ENCODE data around the gene RPS14.
A peak's percentile ranks its signal among the peaks of the same experiment; 100 is the strongest.
"Not testable (repeated sequence)": the region's sequence is repeated elsewhere in the genome, so short reads cannot be mapped to it uniquely, and the experiment has no call there.

RPS14 gene

DNA sequence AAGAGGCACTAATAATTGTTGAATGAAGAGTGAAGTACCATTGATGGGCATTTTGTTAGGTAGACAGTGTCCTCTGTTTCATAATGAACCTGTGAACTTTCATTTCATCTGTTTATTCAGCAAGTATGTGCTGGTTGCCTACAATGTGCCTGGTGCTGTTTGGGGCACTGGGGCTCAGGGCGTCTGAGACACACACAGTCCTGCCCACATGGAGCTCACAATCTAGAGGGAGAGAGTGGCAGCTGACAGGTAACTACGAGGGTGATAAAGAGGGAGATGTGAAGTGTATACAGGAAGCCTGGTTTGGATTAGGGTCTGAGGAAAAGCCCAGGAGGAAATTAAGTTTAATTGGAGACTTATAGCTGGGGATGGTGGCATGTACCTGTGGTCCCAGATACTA, 29.9 kb upstream of the RPS14 start:
- no peak for DNase-seq (ENCODE audit: low spot score)

GRCh38 chr5:150476568-150476967, 27.0 kb upstream of the RPS14 start:
- DNase-seq (ENCODE audit: low spot score) = not testable (repeated sequence)

GRCh38 chr5:150473673-150474358, 24.3 kb upstream of the RPS14 start:
- DNase-seq (ENCODE audit: low spot score) = no peak

DNA sequence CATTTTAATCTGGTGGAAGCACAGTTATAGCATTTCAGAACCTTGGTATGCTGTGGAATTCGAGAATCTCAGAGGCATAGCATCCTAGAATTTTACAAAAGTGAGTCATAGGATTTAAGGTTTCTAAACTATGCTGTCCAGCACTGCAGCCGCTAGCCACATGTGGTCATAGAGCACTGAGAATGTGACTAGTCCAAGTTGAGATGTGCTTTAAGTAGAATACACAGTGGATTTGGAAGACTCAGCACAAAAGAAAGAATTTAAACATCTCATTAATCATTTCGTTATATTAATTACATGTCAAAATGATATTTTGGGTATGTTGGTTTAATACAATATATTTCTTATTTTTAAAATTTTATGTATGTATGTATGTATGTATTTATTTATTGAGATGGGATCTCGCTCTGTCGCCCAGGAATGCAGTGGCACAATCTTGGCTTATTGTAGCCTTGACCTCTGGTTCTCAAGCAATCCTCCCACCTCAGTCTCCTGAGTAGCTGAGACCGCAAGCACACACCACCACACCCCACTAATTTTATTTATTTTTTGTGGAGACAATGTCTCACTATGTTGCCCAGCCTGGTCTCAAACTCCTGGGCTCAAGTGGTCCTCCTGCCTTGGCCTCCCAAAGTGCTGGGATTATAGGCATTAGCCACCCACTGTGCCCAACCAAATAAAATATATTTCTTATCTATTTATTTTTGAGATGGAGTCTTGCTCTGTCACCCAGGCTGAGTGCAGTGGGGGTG, 20.4 kb upstream of the RPS14 start:
- DNase-seq (ENCODE audit: low spot score) = no peak

- DNase-seq (ENCODE audit: low spot score) = no peak
Observed at GRCh38 chr5:150468206-150468605, 18.7 kb upstream of the RPS14 start.

- no peak for DNase-seq (ENCODE audit: low spot score)
Observed at GRCh38 chr5:150465927-150466326, 16.4 kb upstream of the RPS14 start.

GRCh38 chr5:150464554-150465012, 15.0 kb upstream of the RPS14 start:
- DNase-seq (ENCODE audit: low spot score) = no peak

- DNase-seq (ENCODE audit: low spot score) = no peak
Observed at GRCh38 chr5:150461231-150461630, 11.7 kb upstream of the RPS14 start.

- DNase-seq (ENCODE audit: low spot score) = no peak
Observed at GRCh38 chr5:150460781-150461180, 11.2 kb upstream of the RPS14 start.

DNA sequence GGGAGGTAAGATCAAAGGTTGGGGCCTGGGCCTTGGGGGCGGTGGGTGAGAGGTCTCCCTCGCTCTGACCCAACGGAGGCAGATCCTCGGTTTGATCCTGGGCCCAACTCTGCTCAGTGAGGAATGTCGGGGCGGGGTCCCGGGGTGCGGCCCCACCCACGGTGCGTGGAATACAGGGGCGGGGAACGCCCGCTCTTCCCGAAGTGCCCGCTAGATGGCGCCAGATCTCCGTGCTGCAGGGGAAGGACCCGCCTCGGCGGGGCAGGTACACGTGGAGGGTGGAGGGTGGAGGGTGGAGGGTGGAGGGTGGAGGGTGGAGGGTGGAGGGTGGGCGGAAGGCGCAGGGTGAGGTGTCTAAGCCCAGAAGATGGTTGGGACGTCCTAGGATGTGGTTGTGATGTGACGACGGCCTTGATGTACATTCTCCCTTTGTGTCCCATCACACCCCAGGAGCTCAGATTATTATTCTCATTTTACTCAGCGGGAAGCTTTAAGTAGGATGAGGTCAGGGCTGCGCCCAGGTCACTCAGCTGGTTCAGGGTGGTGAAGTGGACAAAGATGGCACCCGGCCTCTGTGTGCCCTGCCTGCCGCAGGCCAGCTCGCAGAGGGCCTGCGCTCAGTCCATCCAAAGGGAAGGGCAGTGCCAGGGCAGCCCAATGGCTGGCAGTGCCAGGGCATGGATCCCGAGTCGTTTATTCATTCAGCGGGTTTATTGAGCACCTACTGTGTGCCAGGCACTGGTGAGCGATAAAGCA, 9.4 kb upstream of the RPS14 start:
- peak; percentile 64 for DNase-seq (ENCODE audit: low spot score)

DNA sequence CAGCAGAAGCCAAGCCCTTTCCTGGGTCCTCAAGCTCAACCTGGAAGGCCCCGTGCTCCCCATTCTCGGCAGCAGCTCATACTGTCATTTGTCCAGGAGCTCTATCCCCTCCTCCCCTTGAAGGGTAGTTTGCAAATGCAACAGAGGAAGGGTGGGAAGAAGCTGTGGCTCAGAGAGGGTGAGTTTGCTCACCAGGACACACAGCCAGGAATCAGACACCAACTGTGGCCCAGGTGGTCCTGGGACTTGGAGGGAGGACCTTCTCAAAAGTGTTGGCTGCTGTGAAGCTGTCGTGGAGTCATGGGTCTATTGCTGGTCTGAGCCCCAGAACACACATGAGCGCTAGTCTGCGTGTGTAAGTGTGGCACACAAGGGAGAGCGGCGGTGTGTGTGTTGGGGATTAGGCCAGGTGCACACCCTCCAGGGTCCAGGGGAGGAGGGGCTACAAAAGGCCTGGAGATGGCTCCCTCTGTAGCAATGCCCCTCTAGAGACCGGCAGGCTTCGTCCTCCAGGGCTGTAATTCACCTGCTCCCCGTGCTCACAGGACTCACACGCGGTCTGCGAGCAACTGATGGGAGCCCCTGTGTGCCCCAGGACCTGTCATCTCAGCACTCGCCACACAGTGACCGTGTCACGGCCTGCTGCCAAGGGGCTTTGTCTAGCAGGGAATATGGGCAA, 8.2 kb upstream of the RPS14 start:
- no peak for DNase-seq (ENCODE audit: low spot score)

DNA sequence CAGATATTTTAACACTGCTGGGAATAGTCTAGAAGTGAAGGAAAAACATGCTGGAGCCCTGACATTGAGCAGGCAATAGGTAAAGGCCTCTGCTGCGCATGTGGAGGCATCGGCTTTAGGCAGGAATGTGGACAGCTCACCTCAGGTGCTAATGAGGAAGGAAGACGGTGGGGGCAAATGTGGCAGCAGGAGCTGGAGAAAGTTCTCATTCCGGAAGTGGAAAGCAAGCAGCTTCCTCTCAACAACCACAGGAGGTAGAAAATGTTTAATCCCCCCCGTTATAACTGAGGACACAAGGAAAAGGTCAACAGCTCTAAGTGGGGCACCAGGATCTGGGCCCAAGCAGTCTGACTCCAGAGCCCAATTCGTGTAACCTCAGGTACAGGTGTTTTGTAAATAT, 7.6 kb upstream of the RPS14 start:
- DNase-seq (ENCODE audit: low spot score) = no peak

DNA sequence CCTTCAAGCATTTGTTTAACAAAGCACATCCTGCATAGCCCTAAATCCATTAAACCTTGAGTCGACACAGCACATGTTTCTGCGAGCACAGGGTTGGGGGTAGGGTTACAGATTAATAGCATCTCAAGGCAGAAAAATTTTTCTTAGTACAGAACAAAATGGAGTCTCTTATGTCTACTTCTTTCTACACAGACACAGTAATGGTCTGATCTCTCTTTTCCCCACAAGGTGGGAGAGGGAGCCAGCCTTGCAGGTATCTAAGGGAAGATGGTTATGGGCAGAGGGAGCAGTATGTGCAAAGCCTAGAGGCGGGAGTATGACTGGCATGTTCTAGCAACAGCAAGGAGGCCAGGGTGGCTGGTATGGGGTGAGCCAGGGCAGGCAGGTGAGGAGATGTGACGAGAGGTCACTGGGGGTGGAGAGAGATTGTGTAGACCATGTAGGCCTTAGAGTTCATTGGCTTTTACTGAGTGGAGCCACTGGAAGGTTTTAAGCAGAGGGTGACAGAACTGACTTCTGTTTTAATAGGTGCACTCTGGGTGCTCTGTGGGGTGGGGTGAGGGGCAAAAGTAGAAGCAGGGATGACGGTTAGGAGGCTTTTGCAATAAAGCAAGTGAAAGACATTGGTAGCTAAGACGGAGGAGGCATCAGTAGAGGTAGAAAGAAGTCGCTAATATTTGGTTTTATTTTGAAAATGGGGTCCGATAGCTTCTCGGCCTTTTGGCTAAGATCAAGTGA, 5.1 kb upstream of the RPS14 start:
- no peak for DNase-seq (ENCODE audit: low spot score)

- not testable (repeated sequence) for DNase-seq (ENCODE audit: low spot score)
Observed at GRCh38 chr5:150454027-150454426, 4.5 kb upstream of the RPS14 start.

DNA sequence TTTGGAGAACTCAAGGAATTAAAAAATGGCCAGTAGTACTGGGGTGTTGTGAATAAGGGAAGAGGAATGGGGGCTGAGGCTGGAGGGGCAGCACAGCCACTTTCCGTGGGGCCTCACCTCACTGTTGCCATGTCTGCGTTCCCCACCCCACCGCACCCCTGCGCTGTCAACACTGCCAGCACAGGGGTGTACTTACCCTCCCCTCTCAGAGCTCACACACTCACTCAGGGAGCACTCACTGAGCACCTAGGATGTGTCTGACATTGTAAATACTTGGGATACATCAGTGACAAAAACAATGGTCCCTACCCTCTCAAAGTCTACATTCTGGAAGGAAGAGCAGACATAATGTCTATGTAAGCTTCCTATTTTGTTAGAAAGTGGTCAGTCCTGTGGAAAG, 3.4 kb upstream of the RPS14 start:
- no peak for DNase-seq (ENCODE audit: low spot score)

DNA sequence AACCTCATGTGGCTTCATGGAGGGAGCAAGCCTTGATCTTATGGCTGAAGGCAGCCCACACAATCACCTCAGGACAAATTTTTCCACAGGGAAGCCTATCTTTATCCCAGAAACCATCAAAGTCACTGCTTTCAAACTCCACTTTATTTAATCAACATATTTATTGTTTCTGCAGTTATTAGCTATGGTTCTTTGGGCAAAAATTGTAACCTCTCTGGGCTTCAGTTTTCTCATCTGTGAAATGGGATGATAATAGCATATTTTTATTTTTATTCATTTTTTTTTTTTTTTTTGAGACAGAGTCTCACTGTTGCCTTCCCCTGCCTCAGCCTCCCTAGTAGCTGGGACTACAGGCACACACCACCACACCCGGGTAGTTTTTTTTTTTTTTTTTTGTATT, 2.1 kb upstream of the RPS14 start:
- DNase-seq (ENCODE audit: low spot score) = no peak

GRCh38 chr5:150448952-150449516, 505 bp downstream of the RPS14 start:
- DNase-seq (ENCODE audit: low spot score) = no peak

DNA sequence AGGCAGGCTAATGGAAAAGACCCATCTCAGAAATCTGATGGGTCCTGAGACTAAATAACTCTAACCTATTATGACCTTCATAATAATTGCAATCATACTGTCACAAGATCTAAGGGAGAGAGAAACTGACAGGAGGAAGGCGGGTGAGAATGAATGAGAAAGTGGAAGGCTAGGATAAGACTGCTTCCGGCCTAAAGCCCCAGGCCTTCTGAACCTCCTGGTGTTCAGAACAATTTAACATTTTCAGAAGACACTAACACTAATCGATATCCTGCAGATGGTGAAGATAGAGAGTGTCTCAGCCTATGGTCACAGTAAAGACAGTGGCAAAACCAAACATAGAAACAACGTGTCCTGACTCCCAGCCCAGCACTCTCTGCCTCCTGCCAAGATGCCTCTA, 1.2 kb downstream of the RPS14 start:
- DNase-seq (ENCODE audit: low spot score) = no peak

- DNase-seq (ENCODE audit: low spot score) = no peak
Observed at GRCh38 chr5:150447188-150447587, 2.4 kb downstream of the RPS14 start.

GRCh38 chr5:150446583-150446982, 3.0 kb downstream of the RPS14 start:
- DNase-seq (ENCODE audit: low spot score) = no peak

DNA sequence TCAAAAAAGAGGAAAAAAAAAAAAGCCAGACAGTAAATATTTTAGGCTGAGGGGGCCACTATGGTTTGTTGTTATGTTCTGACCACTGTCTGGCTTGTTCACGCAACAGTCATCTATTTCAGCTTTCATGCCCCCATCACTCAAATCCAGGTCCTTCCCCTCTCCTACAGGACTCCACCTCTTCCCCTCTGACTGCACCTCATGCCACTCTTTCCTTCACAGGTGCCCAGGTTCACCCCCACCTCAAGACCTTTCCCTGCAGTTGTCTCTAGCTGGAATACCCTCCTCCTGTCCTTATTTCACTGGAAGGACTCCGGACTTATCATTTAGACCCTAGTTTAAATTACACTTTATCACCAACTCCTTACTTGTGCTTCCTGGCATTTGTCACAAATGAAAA, 3.5 kb downstream of the RPS14 start:
- no peak for DNase-seq (ENCODE audit: low spot score)
